Activated CD8-positive, alpha-beta T cell treated with anti-CD3 and anti-CD28 coated beads for 36 hours (primary cell): Measurements from ENCODE around the gene CTTN. TPM values are rescaled to one million over a fixed set of nuclear protein-coding genes. Genes with fewer than 3 reads are reported as not detected.
"Not testable (repeated sequence)": the region's sequence is repeated elsewhere in the genome, so short reads cannot be mapped to it uniquely, and the experiment has no call there.

Experiments
- ATAC-seq: fragments of 200-7000 bp; cut with Tn5 transposase; one replicate; pipeline ENCODE4 v1.10.0; 2021; ENCODE audit warnings: mild to moderate bottlenecking, moderate library complexity
- CTCF ChIA-PET: fragments of 350-600 bp; sonication (Branson Sonifier 250); formaldehyde crosslinking; loops from one replicate; lab custom pipeline; 2021; ENCODE audit warnings: antibody characterized with exemption; lab: Charles Lee
- POLR2A ChIA-PET: fragments of 350-600 bp; sonication (Branson Sonifier 250); formaldehyde crosslinking; loops from one replicate; lab custom pipeline; 2021; ENCODE audit warnings: antibody characterized with exemption; lab: Charles Lee
- DNase-seq: peaks from one replicate; pipeline ENCODE4 v3.0.0-alpha.2; 2020
- H3K27ac Mint-ChIP-seq: one replicate; pipeline ENCODE4 v1.8.0; 2021; ENCODE audit warnings: mild to moderate bottlenecking, mixed read lengths
- H3K27me3 Mint-ChIP-seq: one replicate; pipeline ENCODE4 v1.8.0; 2021; ENCODE audit warnings: mixed read lengths
- H3K36me3 Mint-ChIP-seq: one replicate; pipeline ENCODE4 v1.8.0; 2021; ENCODE audit warnings: low read depth, mixed read lengths
- H3K4me1 Mint-ChIP-seq: one replicate; pipeline ENCODE4 v1.8.0; 2021; ENCODE audit warnings: low read depth, mixed read lengths
- H3K4me3 Mint-ChIP-seq: one replicate; pipeline ENCODE4 v1.8.0; 2021; ENCODE audit warnings: mild to moderate bottlenecking, moderate library complexity, mixed read lengths
- H3K9me3 Mint-ChIP-seq: one replicate; pipeline ENCODE4 v1.8.0; 2021; ENCODE audit warnings: mixed read lengths
- CTCF ChIP-seq: fragments of 200-600 bp; IDR thresholded peaks from one replicate; pipeline ENCODE4 v1.8.0; 2022; ENCODE audit warnings: antibody characterized with exemption, mild to moderate bottlenecking
- intact Hi-C: fragments of 100-400 bp; cut with micrococcal nuclease; formaldehyde crosslinking; loops from one replicate; pipeline ENCODE4 v1.10.0; 2022
- total RNA-seq, 2 experiments: library from RNA; stranded (reverse); gene quantifications; one replicate each; pipeline ENCODE4 v1.2.3, GENCODE V29; 2021

CTTN gene
- total RNA-seq, 2 experiments from 2014 or later, result 8.6 to 9.9 TPM

- ATAC-seq (no peak), DNase-seq (no peak)
- Mint-ChIP-seq H3K27me3 (no peaks in the 10 kb centered on the region), H3K27ac (no peak overlapping the region), H3K9me3 (no peaks in the 10 kb centered on the region), H3K36me3 (peaks cover 40% of the 10 kb centered on the region), H3K4me1 (no peaks in the 10 kb centered on the region), H3K4me3 (no peak overlapping the region)
- ChIA-PET CTCF (no interaction called here), POLR2A (interaction anchor here (1.1 to 1.2 kb wide), 2 partner anchors 15 to 26 kb away, joined by 3 to 4 read pairs; no protein-coding TSS in a partner anchor)
- intact Hi-C loops, result no loop called here
- no peak for TF ChIP-seq CTCF
These were observed 13.7 kb upstream of the CTTN start for GRCh38 chr11:70384566-70385152.

- peaks cover 2% of the 10 kb centered on the region for H3K27me3 Mint-ChIP-seq
- CTCF ChIA-PET, result no interaction called here
- no peak overlapping the region for H3K27ac Mint-ChIP-seq
These were observed 10.8 kb upstream of the CTTN start for GRCh38 chr11:70387564-70387963.

DNA sequence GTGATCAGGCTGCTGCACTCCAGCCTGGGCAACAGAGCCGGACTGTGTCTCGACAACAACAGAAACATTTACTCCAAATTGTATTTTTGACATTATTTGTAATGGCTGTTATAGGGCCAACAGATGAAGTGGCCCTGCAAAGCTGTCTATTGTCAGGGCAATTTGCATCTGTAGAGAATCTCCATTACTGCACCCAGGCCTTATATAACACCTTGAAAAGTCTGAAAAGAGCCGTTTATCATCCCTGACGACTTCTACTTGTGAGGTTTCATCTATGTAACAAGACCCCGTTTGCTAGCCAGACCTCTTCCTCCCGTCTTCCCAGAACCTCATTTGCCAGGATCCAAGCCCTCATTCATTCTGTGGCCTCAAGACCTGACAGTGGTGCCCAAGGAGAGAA is 9.1 kb upstream of the CTTN start:
- POLR2A ChIA-PET, result no interaction called here
- CTCF ChIA-PET, result no interaction called here
- Mint-ChIP-seq H3K4me1 (no peaks in the 10 kb centered on the region), H3K36me3 (peaks cover 20% of the 10 kb centered on the region), H3K4me3 (no peak overlapping the region), H3K27me3 (peaks cover 8% of the 10 kb centered on the region), H3K27ac (no peak overlapping the region), H3K9me3 (no peaks in the 10 kb centered on the region)
- ATAC-seq (no peak), DNase-seq (no peak)
- no peak for TF ChIP-seq CTCF
- intact Hi-C loops, result no loop called here

More at GRCh38 chr11:70387564-70387963, 10.8 kb upstream of the CTTN start:
- no peak for DNase-seq
- H3K9me3 Mint-ChIP-seq, result no peaks in the 10 kb centered on the region
- no peak for ATAC-seq
- peaks cover 26% of the 10 kb centered on the region for H3K36me3 Mint-ChIP-seq
- no peaks in the 10 kb centered on the region for H3K4me1 Mint-ChIP-seq
- TF ChIP-seq CTCF, result no peak
- POLR2A ChIA-PET, result no interaction called here
- no peak overlapping the region for H3K4me3 Mint-ChIP-seq
- intact Hi-C loops, result no loop called here

DNA sequence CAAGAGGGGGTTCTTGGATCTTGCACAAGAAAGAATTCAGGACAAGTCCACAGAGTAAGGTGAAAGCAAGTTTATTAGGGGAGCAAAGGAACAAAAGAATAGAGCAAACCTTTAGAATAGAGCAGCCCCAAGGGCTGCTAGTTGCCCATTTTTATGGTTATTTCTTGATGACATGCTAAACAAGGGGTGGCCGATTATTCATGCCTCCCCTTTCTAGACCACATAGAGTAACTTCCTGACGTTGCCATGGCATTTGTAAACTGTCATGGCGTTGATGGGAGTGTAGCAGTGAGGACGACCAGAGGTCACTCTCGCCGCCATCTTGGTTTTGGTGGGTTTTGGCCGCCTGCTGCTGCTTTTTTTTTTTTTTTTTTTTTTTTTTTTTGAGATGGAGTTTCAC is 7.4 kb upstream of the CTTN start:
- CTCF ChIA-PET, H3K36me3 Mint-ChIP-seq, POLR2A ChIA-PET, H3K9me3 Mint-ChIP-seq, H3K4me3 Mint-ChIP-seq, DNase-seq, ATAC-seq, H3K27ac Mint-ChIP-seq, H3K4me1 Mint-ChIP-seq, intact Hi-C loops: not testable (repeated sequence)
- peaks cover 12% of the 10 kb centered on the region for H3K27me3 Mint-ChIP-seq

DNA sequence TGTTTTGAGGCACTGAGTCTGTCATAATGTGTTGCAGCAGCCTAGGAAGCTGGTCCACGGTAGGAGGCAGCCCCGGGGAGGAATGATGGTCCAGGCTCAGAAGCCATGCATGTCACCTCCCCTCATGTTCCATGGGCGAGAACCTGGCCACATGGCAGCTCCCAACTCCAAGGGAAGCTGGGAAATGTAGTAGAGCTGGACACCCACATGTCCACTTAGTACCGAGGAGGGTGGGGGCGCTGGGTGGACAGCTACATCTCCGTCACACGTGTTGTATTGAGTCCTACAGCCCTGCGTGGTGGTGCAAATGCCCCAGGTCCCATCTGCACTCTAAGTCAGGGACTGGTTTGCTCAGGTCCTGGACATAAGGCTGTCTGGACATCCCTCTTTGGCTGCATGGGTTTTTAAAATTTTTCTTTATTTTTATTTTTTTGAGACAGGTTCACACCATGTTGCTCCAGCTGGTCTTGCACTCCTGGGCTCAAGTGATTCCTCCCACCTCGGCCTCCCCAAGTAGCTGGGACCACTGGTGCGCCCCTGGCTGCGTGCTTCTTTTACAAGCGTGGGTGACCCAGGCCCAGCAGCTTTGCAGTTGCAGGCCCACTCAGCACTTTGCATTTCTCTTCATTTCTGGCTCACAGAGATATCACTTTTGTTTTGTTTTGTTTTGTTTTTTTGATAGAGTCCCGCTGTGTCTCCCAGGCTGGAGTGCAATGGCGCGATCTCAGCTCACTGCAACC is 3.9 kb upstream of the CTTN start:
- Mint-ChIP-seq H3K36me3 (peaks cover 1% of the 10 kb centered on the region), H3K4me1 (peaks cover 14% of the 10 kb centered on the region), H3K27ac (no peak overlapping the region), H3K27me3 (peaks cover 27% of the 10 kb centered on the region), H3K9me3 (no peaks in the 10 kb centered on the region), H3K4me3 (no peak overlapping the region)
- ATAC-seq, result no peak
- intact Hi-C loops, result no loop called here
- TF ChIP-seq CTCF, result no peak
- POLR2A ChIA-PET, result interaction anchor here (1.0 kb wide), 1 partner anchor 21 kb away, joined by 3 read pairs; no protein-coding TSS in a partner anchor
- CTCF ChIA-PET, result interaction anchor here (1.0 kb wide), 1 partner anchor 16 kb away, joined by 4 read pairs; no protein-coding TSS in a partner anchor
- DNase-seq, result no peak
